Epithelial cell of proximal tubule (primary cell): ENCODE results near the gene CRYAB. TPM values are rescaled to one million over a fixed set of nuclear protein-coding genes. Genes with fewer than 3 reads are reported as not detected.
"Not testable (repeated sequence)": the region's sequence is repeated elsewhere in the genome, so short reads cannot be mapped to it uniquely, and the experiment has no call there.

Source experiments
- DNase-seq: peaks from one replicate; pipeline ENCODE4 v3.0.0-alpha.2; 2011; ENCODE audit warnings: low read depth
- H3K4me3 ChIP-seq: 2 replicates; pipeline ENCODE4 v1.5.1; 2011; ENCODE audit warnings: low read depth, mild to moderate bottlenecking, low read length
- total RNA-seq: library from RNA; depleted of rRNA; stranded (reverse); fragments of >200 nt; gene quantifications from 2 replicates; pipeline ENCODE4 v1.2.3, GENCODE V29; 2015
- TF ChIP-seq, protein P1 (sequence below): conservative IDR thresholded peaks from 2 replicates; pipeline ENCODE4 v1.5.1; 2012; ENCODE audit warnings: low read depth, mild to moderate bottlenecking, low read length

CRYAB gene
- total RNA-seq, 1 donor from 2014 or later: 25.8 TPM

DNA sequence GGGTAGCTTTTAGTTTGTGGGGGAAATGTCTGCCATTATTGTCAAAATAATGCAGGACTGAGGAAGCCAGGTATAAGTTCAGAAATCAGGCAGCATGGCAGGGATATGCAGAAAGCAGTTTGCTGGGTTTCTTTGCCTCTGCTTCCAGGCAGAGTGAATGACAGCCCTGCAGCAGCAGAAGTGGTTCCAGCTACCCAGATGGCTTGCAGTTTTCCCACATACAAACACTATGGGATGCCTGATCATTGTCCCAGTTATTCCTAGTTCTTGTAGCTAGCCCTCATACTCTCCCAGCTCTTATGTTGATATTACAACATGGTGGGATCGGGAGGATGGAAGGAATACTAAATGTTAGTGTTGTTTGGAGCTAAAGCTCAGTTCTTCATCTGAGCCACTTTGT is 22.7 kb upstream of the CRYAB start:
- DNase-seq: no peak
- TF ChIP-seq, protein P1, sequence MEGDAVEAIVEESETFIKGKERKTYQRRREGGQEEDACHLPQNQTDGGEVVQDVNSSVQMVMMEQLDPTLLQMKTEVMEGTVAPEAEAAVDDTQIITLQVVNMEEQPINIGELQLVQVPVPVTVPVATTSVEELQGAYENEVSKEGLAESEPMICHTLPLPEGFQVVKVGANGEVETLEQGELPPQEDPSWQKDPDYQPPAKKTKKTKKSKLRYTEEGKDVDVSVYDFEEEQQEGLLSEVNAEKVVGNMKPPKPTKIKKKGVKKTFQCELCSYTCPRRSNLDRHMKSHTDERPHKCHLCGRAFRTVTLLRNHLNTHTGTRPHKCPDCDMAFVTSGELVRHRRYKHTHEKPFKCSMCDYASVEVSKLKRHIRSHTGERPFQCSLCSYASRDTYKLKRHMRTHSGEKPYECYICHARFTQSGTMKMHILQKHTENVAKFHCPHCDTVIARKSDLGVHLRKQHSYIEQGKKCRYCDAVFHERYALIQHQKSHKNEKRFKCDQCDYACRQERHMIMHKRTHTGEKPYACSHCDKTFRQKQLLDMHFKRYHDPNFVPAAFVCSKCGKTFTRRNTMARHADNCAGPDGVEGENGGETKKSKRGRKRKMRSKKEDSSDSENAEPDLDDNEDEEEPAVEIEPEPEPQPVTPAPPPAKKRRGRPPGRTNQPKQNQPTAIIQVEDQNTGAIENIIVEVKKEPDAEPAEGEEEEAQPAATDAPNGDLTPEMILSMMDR: no peak
- H3K4me3 ChIP-seq: no peak overlapping the region

DNA sequence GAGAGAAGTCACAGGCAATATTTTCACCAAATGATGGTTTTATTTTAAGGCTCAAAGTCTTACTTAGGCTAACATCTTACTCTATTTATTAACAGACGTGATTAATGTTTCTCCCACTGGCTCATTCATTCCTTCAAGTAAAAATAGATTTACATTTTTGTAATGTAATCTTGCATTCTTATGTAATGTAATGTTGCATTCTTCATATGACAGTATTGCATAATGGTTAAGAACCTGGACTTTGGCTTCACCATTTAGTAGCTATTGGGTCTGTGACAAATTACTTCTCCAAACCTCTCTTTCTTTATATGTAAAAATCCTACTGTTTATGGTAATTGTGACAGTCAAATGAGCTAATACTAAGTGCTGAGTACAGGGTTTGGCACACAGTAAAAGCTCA is 22.3 kb upstream of the CRYAB start:
- H3K4me3 ChIP-seq: no peak overlapping the region
- TF ChIP-seq, protein P1: no peak
- DNase-seq: no peak

DNA sequence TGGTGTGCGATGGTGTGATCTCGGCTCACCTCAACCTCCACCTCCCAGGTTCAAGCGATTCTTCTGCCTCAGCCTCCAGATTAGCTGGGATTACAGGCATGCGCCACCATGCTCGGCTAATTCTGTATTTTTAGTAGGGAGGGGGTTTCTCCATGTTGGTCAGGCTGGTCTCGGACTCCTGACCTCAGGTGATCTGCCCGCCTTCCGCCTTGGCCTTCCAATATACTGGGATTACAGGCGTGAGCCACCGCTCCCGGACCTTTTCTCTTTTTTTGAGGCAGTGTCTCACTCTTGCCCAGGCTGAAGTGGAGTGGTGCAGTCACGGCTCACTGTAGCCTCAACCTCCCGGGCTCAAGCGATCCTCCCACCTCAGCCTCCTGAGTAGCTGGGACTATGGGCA is 21.6 kb upstream of the CRYAB start:
- DNase-seq, H3K4me3 ChIP-seq: not testable (repeated sequence)

DNA sequence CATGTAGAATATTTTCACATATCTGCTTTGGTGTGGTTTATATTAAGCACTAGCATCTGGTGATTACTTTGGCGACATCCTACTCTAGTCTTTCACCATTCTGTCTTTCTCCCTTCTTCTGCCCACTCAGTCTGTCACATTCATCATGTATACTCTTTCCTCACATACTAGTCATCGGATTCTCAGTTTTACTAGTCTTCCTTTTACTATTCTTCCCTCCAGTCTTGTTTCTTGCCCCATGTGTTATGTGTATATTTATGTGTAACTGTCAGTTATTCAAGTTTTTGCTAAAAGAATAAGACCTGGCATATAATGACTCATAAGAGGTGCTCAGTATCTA is 21.0 kb upstream of the CRYAB start:
- DNase-seq: no peak
- TF ChIP-seq, protein P1: no peak
- no peak overlapping the region for H3K4me3 ChIP-seq

DNA sequence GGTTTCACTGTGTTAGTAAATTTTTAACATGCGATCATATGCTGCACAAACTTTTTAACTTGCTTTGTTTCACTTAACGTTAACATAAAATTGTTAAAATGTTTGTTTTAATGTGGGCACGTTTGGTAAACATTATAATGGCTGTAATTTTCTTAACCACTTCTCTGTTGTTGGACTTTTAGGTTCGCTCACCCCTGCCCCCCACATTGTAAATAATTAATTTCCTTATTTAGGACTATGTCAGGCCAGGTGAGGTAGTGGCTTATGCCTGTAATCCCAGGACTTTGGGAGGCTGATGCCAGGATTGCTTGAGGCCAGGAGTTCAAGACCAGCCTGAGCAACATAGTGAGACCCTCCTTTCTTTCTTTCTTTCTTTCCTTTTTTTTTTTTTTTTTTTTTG is 18.9 kb upstream of the CRYAB start:
- TF ChIP-seq, protein P1: no peak
- no peak overlapping the region for H3K4me3 ChIP-seq
- no peak for DNase-seq

DNA sequence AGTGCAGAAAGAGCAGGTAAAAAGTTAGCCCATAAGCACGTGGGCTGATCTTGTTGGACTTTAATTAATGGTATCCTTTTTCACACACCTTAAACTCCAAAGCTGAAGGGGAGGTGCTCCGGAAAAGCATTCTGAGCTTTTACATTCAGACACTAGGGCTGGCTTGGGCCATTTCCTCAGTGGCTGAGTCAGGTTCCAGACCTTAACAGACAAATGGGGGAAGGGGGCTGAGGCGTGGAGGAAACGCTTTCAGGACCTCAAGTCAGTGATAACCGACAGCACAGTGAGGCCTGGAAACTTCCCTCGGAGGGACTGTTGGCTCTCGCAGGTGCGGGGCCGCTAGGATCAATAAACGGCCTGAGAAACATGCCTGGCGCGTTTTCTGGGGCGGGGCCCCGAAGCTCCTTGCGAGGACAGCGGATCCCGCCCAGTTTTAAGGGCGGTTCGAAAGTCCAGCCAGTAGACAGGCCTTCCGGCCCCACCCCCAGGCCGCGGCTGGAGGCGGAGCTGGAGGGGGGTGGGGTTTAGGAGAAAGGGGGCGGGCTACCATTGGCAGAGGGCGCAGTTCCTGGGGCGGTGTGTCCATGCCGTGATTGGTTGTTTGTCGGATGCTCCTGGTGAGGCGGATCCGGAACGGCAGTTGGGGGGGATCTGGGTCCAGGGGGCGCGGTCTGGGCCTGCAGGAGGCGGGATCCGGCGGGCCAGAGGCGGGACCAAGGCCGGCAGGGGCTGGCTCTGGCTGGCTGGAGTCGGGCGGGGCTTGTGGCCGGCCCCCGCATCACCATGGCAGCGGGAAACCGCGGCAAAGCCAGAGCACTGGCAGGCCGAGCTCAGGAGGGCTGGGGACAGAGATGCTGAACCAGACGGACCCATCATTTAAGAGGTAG is 15.2 kb upstream of the CRYAB start:
- no peak for DNase-seq

DNA sequence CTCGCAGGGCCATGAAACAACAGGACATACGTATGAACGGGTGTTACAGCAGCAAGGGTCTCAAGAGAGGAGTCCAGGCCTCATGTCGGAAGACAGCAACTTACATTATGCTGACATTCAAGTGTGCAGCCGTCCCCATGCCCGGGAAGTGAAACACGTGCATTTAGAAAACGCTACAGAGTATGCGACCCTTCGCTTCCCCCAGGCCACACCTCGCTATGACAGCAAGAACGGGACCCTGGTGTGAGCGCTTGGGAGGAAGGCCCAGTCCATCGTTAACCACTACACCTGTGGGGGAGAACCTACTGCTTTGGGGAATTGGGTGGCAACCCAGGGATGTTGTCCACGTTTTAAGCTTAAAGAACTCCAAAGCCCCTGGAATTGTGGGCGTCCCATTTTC is 14.4 kb upstream of the CRYAB start:
- no peak for DNase-seq
- TF ChIP-seq, protein P1: no peak
- peak overlapping the region; percentile 51 for H3K4me3 ChIP-seq

More for the DNA sequence above, 15.2 kb upstream of the CRYAB start:
- H3K4me3 ChIP-seq: peak overlapping the region; percentile 61
- TF ChIP-seq, protein P1: no peak
